Adrenal gland (tissue), 12 donors: ENCODE measurements around the gene HPCA. TPM values are rescaled to one million over a fixed set of nuclear protein-coding genes. Genes with fewer than 3 reads are reported as not detected.
A peak's percentile ranks its signal among the peaks of the same experiment; 100 is the strongest.

ENCODE experiments used
- DNase-seq, 7 donors: peaks; one replicate each; pipeline ENCODE4 v3.0.0-alpha.2; 2019 to 2020
- H3K27ac ChIP-seq, 5 donors: fragments of 200-600 bp; sonication (generic) in 4 of 5; 1 replicate in 3 of 5; 2 replicates in 2 of 5; pipeline versions ENCODE4 v1.5.1 to v1.8.0; 2016 to 2020; ENCODE audit warnings: mild to moderate bottlenecking in 1 of 5
- H3K27me3 ChIP-seq: fragments of 200-600 bp; 2 replicates; pipeline ENCODE4 v1.8.0; 2021
- H3K36me3 ChIP-seq, 2 donors: fragments of 200-600 bp; replicated peaks in 1 of 2; 1 replicate in 1 of 2; 2 replicates in 1 of 2; pipeline versions ENCODE4 v1.5.1 to v1.8.0; 2018 to 2022
- H3K4me1 ChIP-seq, 2 donors: fragments of 200-600 bp; replicated peaks in 1 of 2; 1 replicate in 1 of 2; 2 replicates in 1 of 2; pipeline versions ENCODE4 v1.5.1 to v1.8.0; 2018 to 2021
- H3K4me3 ChIP-seq, 4 donors: fragments of 200-600 bp; sonication (generic) in 3 of 4; one replicate each; pipeline ENCODE4 v1.5.1; 2016 to 2018
- H3K9me3 ChIP-seq, 3 donors: fragments of 200-600 bp; sonication (generic) in 1 of 3; replicated peaks in 1 of 3; 1 replicate in 2 of 3; 2 replicates in 1 of 3; pipeline versions ENCODE4 v1.5.1 to v1.8.0; 2016 to 2021
- CTCF ChIP-seq, 6 experiments: fragments of 450-650 bp in 4 of 6; fragments of 200-600 bp in 2 of 6; sonication (generic) in 1 of 6; IDR thresholded peaks; 1 replicate in 5 of 6; 2 replicates in 1 of 6; pipeline versions ENCODE4 v1.5.1 to v1.8.0; 2016 to 2021; ENCODE audit warnings: antibody characterized with exemption in 6 of 6, mild to moderate bottlenecking in 2 of 6, moderate library complexity in 1 of 6
- POLR2A ChIP-seq, 2 donors: fragments of 450-650 bp; IDR thresholded peaks; one replicate each; pipeline ENCODE4 v1.6.1; 2017; ENCODE audit warnings: antibody characterized with exemption in 2 of 2, mild to moderate bottlenecking in 2 of 2, moderate library complexity in 1 of 2
- WGBS, 4 donors: extraction: QIAGEN DNeasy Blood & Tissue Kit in 2 of 4; methylation state at CpG; one replicate each; pipeline versions ENCODE4 v1.1.5 to v1.1.7; 2013 to 2017; 5-methylcytosine and 5-hydroxymethylcytosine counted together
- intact Hi-C, 2 donors: fragments of 100-400 bp; cut with DNase I; formaldehyde crosslinking; loops; one replicate each; pipeline versions ENCODE4 v1.14.1 to v1.15.0; 2022 to 2023
- polyA plus RNA-seq, 3 donors: library from polyadenylated mRNA; stranded (reverse); fragments of 200-250 nt in 2 of 3; fragments of 350-450 nt in 1 of 3; fragmentation: Illumina TruSeq in 1 of 3; extraction: RNeasy Lipid Tissue Mini Kit (QIAGEN cat#74804) in 1 of 3; gene quantifications; one replicate each; pipeline ENCODE4 v1.2.3, GENCODE V29; 2013 to 2014
- total RNA-seq, 9 donors: library from RNA; depleted of rRNA in 4 of 9; stranded (reverse); fragments of >200 nt in 4 of 9; fragments of 120-200 nt in 1 of 9; fragmentation: NEBNext Ultra II Directional in 1 of 9; extraction: Animal tissue kit (Norgen Biotek cat#: 25700) in 1 of 9; gene quantifications; one replicate each; pipeline versions ENCODE4 v1.1.0 to v1.2.4, GENCODE V29; 2013 to 2023
- donor health status: healthy with polysubstance abuse.
- donor health status: Bipolar disorder and iron deficiency.
- donor health status: DM: yes; HTN: yes; CAD: no.
- donor health status: DM: no; HTN: no; CAD: no.
- donor health status: DM: no; HTN: no; CAD: no.
- donor health status: DM: yes; HTN: yes; CAD: no.

Gene HPCA
- total and polyA plus RNA-seq, 12 donors, result 0.17 to 3.1 (median 0.62) TPM; not detected in 6

GRCh38 chr1:32919811-32920733 lies 33.8 kb downstream of the HPCA start:
- intact Hi-C loops, result no loop called here
- no peak overlapping the region for H3K27ac ChIP-seq
- H3K27me3 ChIP-seq, result peaks cover 5% of the 10 kb centered on the region
- WGBS, 4 donors, result 74 to 84% (median 82%) methylated on average over 10 to 11 of the region's 11 CpGs
- no peak for DNase-seq
- peaks cover 0 to 7% of the 10 kb centered on the region in 2 donors for H3K4me1 ChIP-seq
- H3K9me3 ChIP-seq, result no peaks in the 10 kb centered on the region
- H3K36me3 ChIP-seq, result no peaks in the 10 kb centered on the region
- TF ChIP-seq POLR2A (IDR thresholded peaks at IDR 0.05) (no peak), CTCF (IDR thresholded peaks at IDR 0.05) (no peak)
- no peak overlapping the region for H3K4me3 ChIP-seq

DNA sequence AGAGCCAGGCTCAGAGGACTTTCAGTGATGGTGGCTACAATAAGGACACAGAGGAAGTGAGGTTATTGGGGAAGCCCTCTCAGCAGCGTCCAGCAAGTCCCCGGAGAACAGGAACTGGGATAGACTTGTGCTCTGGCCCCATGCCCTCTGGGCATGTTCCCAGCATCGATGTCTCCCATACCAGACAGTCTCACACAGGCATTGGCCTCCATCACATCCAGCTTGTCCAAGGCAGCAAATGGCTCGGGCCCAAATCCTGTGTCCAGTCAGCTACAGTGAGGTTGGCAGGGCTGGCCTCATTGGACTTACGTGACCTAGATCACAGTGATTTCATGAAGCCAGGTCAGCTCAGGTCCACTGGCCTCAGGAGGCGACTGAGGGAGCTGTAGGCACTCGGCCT lies 34.5 kb downstream of the HPCA start:
- Histone ChIP-seq H3K27me3 (peaks cover 7% of the 10 kb centered on the region), H3K9me3 (no peaks in the 10 kb centered on the region), H3K36me3 (no peaks in the 10 kb centered on the region), H3K27ac (no peak overlapping the region), H3K4me1 (peaks cover 0 to 12% of the 10 kb centered on the region in 2 donors), H3K4me3 (no peak overlapping the region)
- TF ChIP-seq POLR2A (IDR thresholded peaks at IDR 0.05), result no peak
- TF ChIP-seq CTCF (IDR thresholded peaks at IDR 0.05), result no peak
- intact Hi-C loops, result no loop called here
- DNase-seq, result peak in 6 of 7 donors; percentile 38 to 84 (median 65)
- WGBS, 4 donors, result 64 to 71% (median 68%) methylated on average over 5 to 7 of the region's 7 CpGs

- WGBS, 4 donors, result 37 to 45% (median 37%) methylated on average over 13 to 31 of the region's 31 CpGs
- H3K4me1 ChIP-seq, result peaks cover 0 to 12% of the 10 kb centered on the region in 2 donors
- TF ChIP-seq CTCF (IDR thresholded peaks at IDR 0.05) (no peak), POLR2A (IDR thresholded peaks at IDR 0.05) (no peak)
- H3K36me3 ChIP-seq, result no peaks in the 10 kb centered on the region
- DNase-seq, result no peak
- intact Hi-C loops, result no loop called here
- peaks cover 7% of the 10 kb centered on the region for H3K27me3 ChIP-seq
- no peak overlapping the region for H3K27ac ChIP-seq
- no peaks in the 10 kb centered on the region for H3K9me3 ChIP-seq
- no peak overlapping the region for H3K4me3 ChIP-seq
Measured at GRCh38 chr1:32924881-32925344, 38.6 kb downstream of the HPCA start.

DNA sequence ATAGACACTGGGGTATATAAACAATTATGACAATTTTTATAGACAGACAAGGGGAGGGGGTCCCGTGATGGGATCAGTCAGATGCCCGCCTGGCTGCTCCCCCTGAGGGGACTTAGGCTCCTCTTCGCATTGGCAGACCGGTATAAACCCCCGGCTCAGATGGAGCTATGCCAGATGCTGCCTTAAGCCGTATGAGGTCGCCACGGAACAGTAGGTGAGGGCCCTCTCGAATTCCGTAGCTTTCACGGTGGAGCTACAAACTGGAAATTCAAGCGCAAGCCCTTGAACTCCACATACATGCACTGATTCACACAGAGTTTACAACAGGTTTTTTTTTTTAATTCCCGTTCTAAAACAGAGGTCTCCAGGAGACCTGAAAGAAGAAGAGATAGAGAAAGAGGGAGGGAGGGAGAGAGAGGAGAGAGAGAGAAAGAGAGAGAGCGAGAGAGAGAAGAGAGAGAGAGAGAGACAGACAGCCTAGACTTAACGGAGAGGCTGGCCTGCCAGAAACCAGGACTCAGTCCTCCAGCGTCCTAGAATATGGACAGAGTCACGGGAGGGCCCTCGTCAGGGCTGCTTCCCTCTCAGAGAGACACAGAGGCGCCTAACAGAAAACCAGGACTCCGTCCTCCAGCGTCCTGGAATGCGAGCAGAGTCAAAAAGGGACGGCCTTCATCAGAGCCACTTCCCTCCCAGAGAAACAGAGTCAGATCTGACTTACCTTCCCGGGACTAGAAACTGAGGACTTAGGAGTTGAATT lies 39.3 kb downstream of the HPCA start:
- TF ChIP-seq CTCF (IDR thresholded peaks at IDR 0.05) (no peak), POLR2A (IDR thresholded peaks at IDR 0.05) (no peak)
- intact Hi-C loops, result no loop called here
- peak in 1 of 7 donors; percentile 30 for DNase-seq
- 45 to 51% (median 49%) methylated on average over 22 to 24 of the region's 24 CpGs for WGBS, 4 donors
- H3K27ac ChIP-seq, result no peak overlapping the region
- H3K4me1 ChIP-seq, result peaks cover 0 to 12% of the 10 kb centered on the region in 2 donors
- H3K36me3 ChIP-seq, result no peaks in the 10 kb centered on the region
- H3K27me3 ChIP-seq, result peaks cover 7% of the 10 kb centered on the region
- H3K4me3 ChIP-seq, result no peak overlapping the region
- no peaks in the 10 kb centered on the region for H3K9me3 ChIP-seq
